ENCODE results near the gene GNAI2. TPM values are rescaled to one million over a fixed set of nuclear protein-coding genes. Genes with fewer than 3 reads are reported as not detected.

GNAI2 gene
- total and polyA plus RNA-seq, 2 donors (not counting 3 experiments of a cell fraction or from before 2014, with no cell fraction given): 767 to 1,875 TPM

GRCh38 chr3:50215529-50215928, 20.5 kb upstream of the GNAI2 start:
- dilution Hi-C loops (cut with MboI; ENCODE audit: extremely low pct_ligation_motif_present, low sequenced_read_pairs): no loop called here
- Histone ChIP-seq H2AFZ (ENCODE audit: low read depth, low read length) (no peak overlapping the region), H3K79me2 (ENCODE audit: control insufficient read depth, insufficient read depth, low read length) (no peaks in the 10 kb centered on the region), H3K36me3 (ENCODE audit: control insufficient read depth in 2 of 2, extremely low read depth in 1 of 2, insufficient read depth in 2 of 2, low read length in 2 of 2) (no peaks in the 10 kb centered on the region), H4K20me1 (replicated peaks; ENCODE audit: control insufficient read depth, extremely low read depth, insufficient read depth, low read length) (no peaks in the 10 kb centered on the region), H3K4me3 (replicated peaks in 1 of 3; ENCODE audit: insufficient read depth in 1 of 3, low read depth in 1 of 3, low read length in 3 of 3) (no peak overlapping the region), H3K9me1 (replicated peaks; ENCODE audit: control insufficient read depth, extremely low read depth, insufficient read depth, low read length) (no peaks in the 10 kb centered on the region), H3K9ac (replicated peaks; ENCODE audit: extremely low read depth, insufficient read depth, low read length) (no peak overlapping the region), H3K27me3 (ENCODE audit: control insufficient read depth in 2 of 2, insufficient read depth in 2 of 2, low read length in 2 of 2) (no peaks in the 10 kb centered on the region), H3K9me3 (replicated peaks; ENCODE audit: control insufficient read depth, insufficient read depth, low read length) (no peaks in the 10 kb centered on the region), H3K4me2 (ENCODE audit: insufficient read depth, low read length) (no peak overlapping the region), H3K27ac (ENCODE audit: insufficient read depth, low read depth, low read length) (no peak overlapping the region), H3K4me1 (ENCODE audit: control insufficient read depth, extremely low read depth, insufficient read depth, low read length) (no peaks in the 10 kb centered on the region)
- ChIA-PET CTCF (interaction anchor here (0.6 to 7.3 kb wide), 5 partner anchors 11 to 64 kb away, joined by 3 to 55 read pairs (median 6); no protein-coding TSS in a partner anchor), POLR2A (no interaction called here)
- DNase-seq (ENCODE audit: low read depth, low spot score) (no peak), FAIRE-seq (no peak)
- intact Hi-C loops (cut with micrococcal nuclease): no loop called here
- BruUV-seq (replicated peaks): no TSS peak
- no peak for TF ChIP-seq JUN (IDR thresholded peaks at IDR 0.05; ENCODE audit: borderline replicate concordance, insufficient read depth, insufficient read length, low read depth)
- TF ChIP-seq EZH2 (IDR thresholded peaks at IDR 0.05; ENCODE audit: borderline replicate concordance, low read depth, low read length, severe bottlenecking): no peak
- no peak for TF ChIP-seq GATA2 (IDR thresholded peaks at IDR 0.05; ENCODE audit: insufficient read depth, insufficient read length, low read depth, low read length)
- no peak for TF ChIP-seq MYC (IDR thresholded peaks at IDR 0.05; ENCODE audit: low read depth, low read length)
- TF ChIP-seq CTCF (IDR thresholded peaks at IDR 0.05; ENCODE audit: extremely low read depth in 1 of 2, insufficient read depth in 1 of 2, low read depth in 1 of 2, low read length in 2 of 2): no peak
- TF ChIP-seq FOS (IDR thresholded peaks at IDR 0.05; ENCODE audit: borderline replicate concordance, insufficient read depth, low read length): no peak
- TF ChIP-seq POLR2AphosphoS5 (IDR thresholded peaks at IDR 0.05; ENCODE audit: insufficient read depth, low read depth, low read length): no peak
- TF ChIP-seq POLR2A (IDR thresholded peaks at IDR 0.05; ENCODE audit: low read depth, low read length): no peak
- TF ChIP-seq MAX (IDR thresholded peaks at IDR 0.05; ENCODE audit: insufficient read depth, insufficient read length): no peak

Data from endothelial cell of umbilical vein (primary cell).